ENCODE results near the gene KRTAP5-9.
"Not testable (repeated sequence)": the region's sequence is repeated elsewhere in the genome, so short reads cannot be mapped to it uniquely, and the experiment has no call there.

Gene KRTAP5-9

DNA sequence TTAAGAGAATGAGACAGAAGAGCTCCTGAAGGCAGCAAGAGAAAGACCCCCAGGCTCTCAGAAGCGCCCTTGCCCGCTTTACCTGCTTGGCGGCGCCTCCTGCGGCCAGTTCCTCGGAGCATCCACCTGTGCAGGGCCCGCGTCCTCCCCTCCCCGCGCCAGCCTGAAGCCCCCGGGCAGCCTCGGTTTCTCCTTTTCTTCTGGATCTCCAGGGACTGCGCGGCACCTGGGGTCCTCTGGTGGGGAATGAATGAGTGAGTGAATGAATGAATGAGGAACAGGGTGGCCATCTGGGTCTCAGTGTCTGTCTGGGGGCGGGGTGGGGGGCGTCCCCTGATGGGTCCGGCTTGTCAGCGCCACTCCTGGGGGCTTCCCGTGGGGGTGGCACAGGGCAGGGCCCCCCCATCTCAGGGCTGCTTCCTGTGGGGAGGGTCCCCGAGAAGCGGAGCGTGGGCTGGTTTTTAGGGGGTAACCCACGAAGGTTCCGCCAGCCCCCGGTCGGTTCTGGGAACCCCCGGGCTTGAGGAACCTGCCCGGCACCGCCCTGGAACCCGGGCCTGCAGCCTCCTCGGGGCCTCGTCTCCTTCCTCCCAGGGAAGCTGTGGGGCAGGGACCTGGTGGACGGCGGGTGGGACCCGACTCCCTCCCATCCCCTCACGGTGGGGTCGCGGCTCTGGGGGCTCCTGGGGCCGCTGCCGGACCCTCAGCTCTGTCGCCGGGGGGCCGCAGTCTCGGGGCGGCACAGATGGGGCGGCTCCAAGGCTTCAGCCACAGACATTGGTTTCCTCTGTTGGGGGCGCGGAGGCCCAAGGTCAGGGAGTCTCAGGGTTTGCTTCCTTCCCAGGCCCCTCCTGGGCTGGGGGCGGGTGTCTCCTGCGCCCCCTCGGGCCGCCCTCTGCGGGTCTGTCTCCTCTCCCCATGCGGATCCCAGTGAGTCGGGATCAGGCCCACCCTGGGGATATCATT is 29.4 kb upstream of the KRTAP5-9 start:
- no peak overlapping the region for H3K4me3 ChIP-seq (replicated peaks; ENCODE audit: low read depth, low read length)
- TF ChIP-seq CTCF (IDR thresholded peaks at IDR 0.05; ENCODE audit: insufficient read depth, low read length, poor library complexity, severe bottlenecking), result no peak
- no peaks in the 10 kb centered on the region for H3K27me3 ChIP-seq (replicated peaks; ENCODE audit: control insufficient read depth, insufficient read depth, low read length)
- no peak for DNase-seq (ENCODE audit: extremely low read depth, insufficient read length)
- H3K36me3 ChIP-seq (ENCODE audit: control insufficient read depth, insufficient read depth, low read length), result no peaks in the 10 kb centered on the region

GRCh38 chr11:71519546-71519945 is 28.7 kb upstream of the KRTAP5-9 start:
- DNase-seq (ENCODE audit: extremely low read depth, insufficient read length), result no peak
- H3K36me3 ChIP-seq (ENCODE audit: control insufficient read depth, insufficient read depth, low read length), result no peaks in the 10 kb centered on the region
- H3K4me3 ChIP-seq (replicated peaks; ENCODE audit: low read depth, low read length), result no peak overlapping the region
- H3K27me3 ChIP-seq (replicated peaks; ENCODE audit: control insufficient read depth, insufficient read depth, low read length), result no peaks in the 10 kb centered on the region
- no peak for TF ChIP-seq CTCF (IDR thresholded peaks at IDR 0.05; ENCODE audit: insufficient read depth, low read length, poor library complexity, severe bottlenecking)

DNA sequence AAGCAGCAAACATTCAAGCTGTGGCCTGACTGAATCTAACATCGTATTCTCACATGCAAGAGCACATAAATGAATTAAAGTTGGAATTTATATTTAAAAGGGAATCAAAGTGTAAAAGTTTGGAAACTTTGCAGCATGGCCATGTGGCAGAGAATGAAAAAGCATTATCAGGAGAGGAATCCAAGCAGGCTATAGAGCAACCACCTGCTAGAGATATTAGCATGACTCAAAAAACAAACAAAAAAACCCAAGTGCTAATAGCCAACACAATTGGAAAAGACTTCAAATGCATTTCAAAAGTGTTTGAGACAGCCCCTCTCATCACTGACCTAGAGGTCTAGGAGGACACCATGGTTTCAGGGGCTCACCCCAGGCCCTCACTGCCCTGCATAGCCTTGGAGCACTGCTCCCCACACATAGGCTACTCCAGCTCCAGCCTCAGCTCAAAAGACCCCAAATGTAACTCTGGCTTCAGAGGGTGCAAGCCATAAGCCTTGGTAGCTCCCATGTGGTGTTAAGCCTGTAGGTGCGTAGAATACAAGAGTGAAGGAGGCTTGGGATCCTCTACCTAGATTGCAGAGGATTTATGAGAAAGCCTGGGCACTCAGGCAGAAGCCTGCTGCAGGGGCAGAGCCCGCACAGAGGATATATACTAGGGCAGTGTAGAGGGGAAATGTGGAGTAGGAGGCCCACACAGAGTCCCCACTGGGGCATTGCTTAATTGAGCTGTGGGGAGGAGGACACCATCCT is 22.9 kb upstream of the KRTAP5-9 start:
- no peaks in the 10 kb centered on the region for H3K36me3 ChIP-seq (ENCODE audit: control insufficient read depth, insufficient read depth, low read length)
- no peaks in the 10 kb centered on the region for H3K27me3 ChIP-seq (replicated peaks; ENCODE audit: control insufficient read depth, insufficient read depth, low read length)
- no peak for DNase-seq (ENCODE audit: extremely low read depth, insufficient read length)
- no peak for TF ChIP-seq CTCF (IDR thresholded peaks at IDR 0.05; ENCODE audit: insufficient read depth, low read length, poor library complexity, severe bottlenecking)
- H3K4me3 ChIP-seq (replicated peaks; ENCODE audit: low read depth, low read length), result no peak overlapping the region

DNA sequence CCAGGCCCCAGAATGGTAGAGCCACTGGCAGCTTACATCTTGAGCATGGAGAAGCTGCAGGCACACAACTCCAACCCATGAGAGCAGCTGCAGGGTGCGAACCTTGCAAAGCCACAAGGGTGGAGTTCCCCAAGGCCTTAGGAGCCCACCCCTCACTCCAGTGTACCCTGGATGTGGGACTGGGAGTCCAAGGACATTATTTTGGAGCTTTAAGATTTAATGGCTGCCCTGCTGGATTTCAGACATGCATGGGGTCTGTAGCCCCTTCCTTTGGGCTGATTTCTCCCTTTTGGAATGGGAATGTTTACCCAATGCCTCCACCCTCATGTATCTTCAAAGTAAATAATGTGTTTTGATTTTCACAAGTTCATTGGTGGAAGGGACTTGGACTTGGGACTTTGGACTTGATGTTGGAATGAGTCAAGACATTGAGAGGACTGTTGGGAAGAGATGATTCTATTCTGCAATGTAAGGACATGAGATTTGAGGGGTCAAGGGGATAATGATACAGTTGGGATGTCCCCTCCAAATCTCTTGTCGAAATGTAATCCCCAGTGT is 22.2 kb upstream of the KRTAP5-9 start:
- no peaks in the 10 kb centered on the region for H3K27me3 ChIP-seq (replicated peaks; ENCODE audit: control insufficient read depth, insufficient read depth, low read length)
- no peak for TF ChIP-seq CTCF (IDR thresholded peaks at IDR 0.05; ENCODE audit: insufficient read depth, low read length, poor library complexity, severe bottlenecking)
- no peak for DNase-seq (ENCODE audit: extremely low read depth, insufficient read length)
- no peak overlapping the region for H3K4me3 ChIP-seq (replicated peaks; ENCODE audit: low read depth, low read length)
- no peaks in the 10 kb centered on the region for H3K36me3 ChIP-seq (ENCODE audit: control insufficient read depth, insufficient read depth, low read length)

DNA sequence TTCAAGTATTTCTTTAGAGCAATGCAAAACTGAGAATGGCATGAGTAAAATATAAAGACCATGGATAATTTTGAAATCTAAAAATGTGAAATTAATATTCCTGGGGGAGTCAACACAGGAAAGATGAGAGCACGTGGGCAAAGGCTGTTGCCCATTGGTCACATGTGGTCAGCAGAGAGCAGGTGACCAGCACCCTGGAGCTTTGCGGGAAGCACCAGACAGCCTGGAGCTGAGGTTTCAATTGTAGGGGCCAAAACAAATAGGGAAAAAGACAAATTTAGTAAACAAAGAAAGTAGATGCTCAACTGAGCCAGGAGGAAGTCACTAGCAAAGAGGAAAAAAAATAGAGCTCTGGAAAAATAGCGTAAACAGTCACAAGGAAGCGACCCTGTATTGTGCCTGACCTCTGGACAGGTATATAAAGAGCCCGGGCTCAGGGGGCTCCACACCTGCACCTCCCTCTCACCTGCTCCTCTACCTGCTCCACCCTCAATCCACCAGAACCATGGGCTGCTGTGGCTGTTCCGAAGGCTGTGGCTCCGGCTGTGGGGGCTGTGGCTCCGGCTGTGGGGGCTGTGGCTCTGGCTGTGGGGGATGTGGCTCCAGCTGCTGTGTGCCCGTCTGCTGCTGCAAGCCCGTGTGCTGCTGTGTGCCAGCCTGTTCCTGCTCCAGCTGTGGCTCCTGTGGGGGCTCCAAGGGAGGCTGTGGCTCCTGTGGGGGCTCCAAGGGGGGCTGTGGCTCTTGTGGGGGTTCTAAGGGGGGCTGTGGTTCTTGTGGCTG is 21.2 kb upstream of the KRTAP5-9 start, which contains the start of gene KRTAP5-7:
KRTAP5-7 (plus strand) TSS at position 472 of the 780 bp plus-strand sequence; CDS start at position 506, 34 bp downstream.
- H3K4me3 ChIP-seq (replicated peaks; ENCODE audit: low read depth, low read length); H3K36me3 ChIP-seq (ENCODE audit: control insufficient read depth, insufficient read depth, low read length): not testable (repeated sequence)

More for the DNA sequence above, 21.2 kb upstream of the KRTAP5-9 start, which contains the start of gene KRTAP5-7:
- DNase-seq (ENCODE audit: extremely low read depth, insufficient read length); H3K27me3 ChIP-seq (replicated peaks; ENCODE audit: control insufficient read depth, insufficient read depth, low read length): not testable (repeated sequence)

Measured in GM06990 (cell line).